Cardiac fibroblast (primary cell): ENCODE measurements around the gene NEIL3.

Experiments used
- DNase-seq, 2 donors: peaks; one replicate each; pipeline versions ENCODE4 v3.0.0 to v3.0.0-alpha.2; 2010; ENCODE audit warnings: low read depth in 2 of 2
- H3K4me3 ChIP-seq, 2 donors: replicated peaks in 1 of 2; 1 replicate in 1 of 2; 2 replicates in 1 of 2; pipeline ENCODE4 v1.5.1; 2011; ENCODE audit warnings: low read depth in 2 of 2, low read length in 2 of 2, mild to moderate bottlenecking in 2 of 2, moderate library complexity in 1 of 2
- CTCF ChIP-seq: IDR thresholded peaks from one replicate; pipeline ENCODE4 v1.5.1; 2011; ENCODE audit warnings: low read depth, mild to moderate bottlenecking, low read length, inconsistent platforms

The NEIL3 gene

GRCh38 chr4:177322881-177323280 is 13.2 kb downstream of the NEIL3 start:
- DNase-seq = peak; percentile 13 to 51
- TF ChIP-seq CTCF = no peak
- no peak overlapping the region for H3K4me3 ChIP-seq

- DNase-seq = no peak
- no peak overlapping the region for H3K4me3 ChIP-seq
- TF ChIP-seq CTCF = no peak
Observed at GRCh38 chr4:177323416-177323815, 13.7 kb downstream of the NEIL3 start.

GRCh38 chr4:177332119-177332518 is 22.4 kb downstream of the NEIL3 start:
- H3K4me3 ChIP-seq = no peak overlapping the region
- TF ChIP-seq CTCF = no peak
- no peak for DNase-seq

GRCh38 chr4:177339477-177340374 is 30.1 kb downstream of the NEIL3 start:
- no peak overlapping the region for H3K4me3 ChIP-seq
- peak; percentile 60 to 66 for DNase-seq
- peak; percentile 65 for TF ChIP-seq CTCF

GRCh38 chr4:177348348-177348747 is 38.7 kb downstream of the NEIL3 start:
- H3K4me3 ChIP-seq = no peak overlapping the region
- DNase-seq = no peak
- no peak for TF ChIP-seq CTCF

- DNase-seq = no peak
- no peak for TF ChIP-seq CTCF
- no peak overlapping the region for H3K4me3 ChIP-seq
Observed at GRCh38 chr4:177349191-177349590, 39.5 kb downstream of the NEIL3 start.
